DOHH2 (cell line): ENCODE data around the gene CRYBG1.

Source experiments
- EZH2phosphoT487 ChIP-seq: fragments of 200-600 bp; sonication (generic); IDR thresholded peaks from 2 replicates; pipeline ENCODE4 v1.6.1; 2017; ENCODE audit warnings: borderline replicate concordance, mild to moderate bottlenecking, antibody characterized with exemption, low read length, moderate library complexity, mixed read lengths
- TF ChIP-seq, protein P1 (sequence below): fragments of 200-600 bp; sonication (generic); IDR thresholded peaks from one replicate; pipeline ENCODE4 v1.5.1; 2014; ENCODE audit warnings: antibody characterized with exemption, mild to moderate bottlenecking, low read depth, low read length; ENCODE audit not compliant: poor library complexity, severe bottlenecking

DNA sequence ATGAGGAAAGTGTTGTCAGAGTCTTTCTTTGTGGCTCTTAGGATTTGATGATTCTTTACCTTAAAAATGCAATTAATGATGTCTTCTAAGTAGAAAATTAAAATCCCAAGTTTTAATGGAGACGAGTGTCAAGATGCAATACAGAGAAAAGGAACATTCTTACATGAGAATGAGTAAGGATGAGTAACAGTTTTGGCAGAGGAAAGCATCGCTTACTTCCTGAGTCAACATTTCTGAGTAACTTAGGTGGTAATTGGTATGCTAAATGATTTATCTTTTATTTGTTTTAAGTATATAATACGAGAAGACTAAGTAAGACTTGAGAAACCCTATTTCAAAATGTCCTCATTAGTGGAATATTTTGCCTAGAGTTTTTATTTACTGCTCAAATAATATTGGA is 167.5 kb downstream of the CRYBG1 start:
- TF ChIP-seq, protein P1, sequence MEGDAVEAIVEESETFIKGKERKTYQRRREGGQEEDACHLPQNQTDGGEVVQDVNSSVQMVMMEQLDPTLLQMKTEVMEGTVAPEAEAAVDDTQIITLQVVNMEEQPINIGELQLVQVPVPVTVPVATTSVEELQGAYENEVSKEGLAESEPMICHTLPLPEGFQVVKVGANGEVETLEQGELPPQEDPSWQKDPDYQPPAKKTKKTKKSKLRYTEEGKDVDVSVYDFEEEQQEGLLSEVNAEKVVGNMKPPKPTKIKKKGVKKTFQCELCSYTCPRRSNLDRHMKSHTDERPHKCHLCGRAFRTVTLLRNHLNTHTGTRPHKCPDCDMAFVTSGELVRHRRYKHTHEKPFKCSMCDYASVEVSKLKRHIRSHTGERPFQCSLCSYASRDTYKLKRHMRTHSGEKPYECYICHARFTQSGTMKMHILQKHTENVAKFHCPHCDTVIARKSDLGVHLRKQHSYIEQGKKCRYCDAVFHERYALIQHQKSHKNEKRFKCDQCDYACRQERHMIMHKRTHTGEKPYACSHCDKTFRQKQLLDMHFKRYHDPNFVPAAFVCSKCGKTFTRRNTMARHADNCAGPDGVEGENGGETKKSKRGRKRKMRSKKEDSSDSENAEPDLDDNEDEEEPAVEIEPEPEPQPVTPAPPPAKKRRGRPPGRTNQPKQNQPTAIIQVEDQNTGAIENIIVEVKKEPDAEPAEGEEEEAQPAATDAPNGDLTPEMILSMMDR: no peak
- TF ChIP-seq EZH2phosphoT487: no peak
